Endodermal cell (in vitro differentiated cells): ENCODE results near the gene CACHD1. TPM values are rescaled to one million over a fixed set of nuclear protein-coding genes. Genes with fewer than 3 reads are reported as not detected.
A peak's percentile ranks its signal among the peaks of the same experiment; 100 is the strongest.

Experiments used
- DNase-seq: peaks from one replicate; pipeline ENCODE4 v3.0.0-alpha.2; 2017
- H3K27ac ChIP-seq: 2 replicates; pipeline ENCODE4 v1.5.1; 2013; ENCODE audit warnings: mild to moderate bottlenecking, low read depth, low read length, moderate library complexity
- H3K27me3 ChIP-seq: 2 replicates; pipeline ENCODE4 v1.6.1; 2013; ENCODE audit warnings: mild to moderate bottlenecking, low read length, moderate library complexity; ENCODE audit not compliant: insufficient read depth, control insufficient read depth, poor library complexity, severe bottlenecking
- H3K36me3 ChIP-seq: 2 replicates; pipeline ENCODE4 v1.7.0; 2013; ENCODE audit warnings: mild to moderate bottlenecking, low read length, moderate library complexity; ENCODE audit not compliant: control insufficient read depth, insufficient read depth
- H3K4me1 ChIP-seq: one replicate; pipeline ENCODE4 v1.7.0; 2013; ENCODE audit warnings: low read length; ENCODE audit not compliant: control insufficient read depth, insufficient read depth
- H3K4me3 ChIP-seq: 2 replicates; pipeline ENCODE4 v1.5.1; 2013; ENCODE audit warnings: mild to moderate bottlenecking, low read length, moderate library complexity
- H3K9ac ChIP-seq: 2 replicates; pipeline ENCODE4 v1.6.1; 2013; ENCODE audit warnings: mild to moderate bottlenecking, low read length, moderate library complexity; ENCODE audit not compliant: poor library complexity, severe bottlenecking; ENCODE audit errors: extremely low read depth
- H3K9me3 ChIP-seq: 2 replicates; pipeline ENCODE4 v1.6.1; 2013; ENCODE audit warnings: mild to moderate bottlenecking, low read length, moderate library complexity; ENCODE audit not compliant: control insufficient read depth
- H3K27ac Mint-ChIP-seq: 2 replicates; pipeline ENCODE4 v1.8.0; 2020; ENCODE audit warnings: mixed read lengths
- H3K27me3 Mint-ChIP-seq: 2 replicates; pipeline ENCODE4 v1.8.0; 2021; ENCODE audit warnings: mild to moderate bottlenecking, mixed read lengths; ENCODE audit not compliant: insufficient read depth
- H3K36me3 Mint-ChIP-seq: 2 replicates; pipeline ENCODE4 v1.8.0; 2020; ENCODE audit warnings: low read depth, mixed read lengths
- H3K4me1 Mint-ChIP-seq: 2 replicates; pipeline ENCODE4 v1.8.0; 2020; ENCODE audit warnings: mixed read lengths
- H3K4me3 Mint-ChIP-seq: 2 replicates; pipeline ENCODE4 v1.8.0; 2020; ENCODE audit warnings: mild to moderate bottlenecking, moderate library complexity, mixed read lengths
- H3K9me3 Mint-ChIP-seq: 2 replicates; pipeline ENCODE4 v1.8.0; 2020; ENCODE audit warnings: mild to moderate bottlenecking, mixed read lengths
- CTCF ChIP-seq: fragments of 200-600 bp; sonication (generic); conservative IDR thresholded peaks from 2 replicates; pipeline ENCODE4 v1.5.0; 2021; ENCODE audit warnings: antibody characterized with exemption, mild to moderate bottlenecking
- WGBS, 2 experiments: methylation state at CpG; one replicate each; pipeline versions ENCODE4 v1.1.5 to v1.1.7; 2013; ENCODE audit warnings: missing lambda C conversion rate in 2 of 2, mixed read lengths in 1 of 2; ENCODE audit not compliant: insufficient coverage in 1 of 2, insufficient read length in 1 of 2; 5-methylcytosine and 5-hydroxymethylcytosine counted together
- total RNA-seq, 2 donors: library from RNA; stranded (reverse); fragmentation: NEBNext Ultra II Directional in 1 of 2; extraction: Animal tissue kit (Norgen Biotek cat#: 25700) in 1 of 2; gene quantifications; 2 replicates in 1 of 2; 3 replicates in 1 of 2; pipeline ENCODE4 v1.2.1, GENCODE V29; 2021

The CACHD1 gene
- total RNA-seq, 2 donors from 2014 or later: 29.2 to 40.7 TPM

- WGBS, 2 experiments: 75 to 85% methylated on average over 2 to 4 of the region's 4 CpGs
- Mint-ChIP-seq H3K4me1 (peaks cover 47% of the 10 kb centered on the region), H3K27me3 (peaks cover 18% of the 10 kb centered on the region), H3K9me3 (no peaks in the 10 kb centered on the region), H3K4me3 (no peak overlapping the region), H3K36me3 (peaks cover 13% of the 10 kb centered on the region), H3K27ac (no peak overlapping the region)
- Histone ChIP-seq H3K9me3 (peaks cover 8% of the 10 kb centered on the region), H3K9ac (peak overlapping the region; percentile 36), H3K27me3 (no peaks in the 10 kb centered on the region), H3K27ac (peak overlapping the region; percentile 59), H3K4me1 (peaks cover 24% of the 10 kb centered on the region), H3K36me3 (peaks cover 6% of the 10 kb centered on the region), H3K4me3 (no peak overlapping the region)
- no peak for DNase-seq
- TF ChIP-seq CTCF: no peak
These were observed 127.2 kb downstream of the CACHD1 start for GRCh38 chr1:64597113-64597512.

GRCh38 chr1:64598100-64598571 lies 128.2 kb downstream of the CACHD1 start:
- Mint-ChIP-seq H3K4me1 (peaks cover 47% of the 10 kb centered on the region), H3K27me3 (peaks cover 18% of the 10 kb centered on the region), H3K36me3 (peaks cover 21% of the 10 kb centered on the region), H3K27ac (no peak overlapping the region), H3K9me3 (no peaks in the 10 kb centered on the region), H3K4me3 (no peak overlapping the region)
- peaks cover 14% of the 10 kb centered on the region for H3K36me3 ChIP-seq
- 43 to 63% methylated on average over 3 to 8 of the region's 8 CpGs for WGBS, 2 experiments
- DNase-seq: peak; percentile 76
- H3K9me3 ChIP-seq: peaks cover 17% of the 10 kb centered on the region
- peak overlapping the region; percentile 22 for H3K27ac ChIP-seq
- H3K9ac ChIP-seq: no peak overlapping the region
- H3K27me3 ChIP-seq: no peaks in the 10 kb centered on the region
- no peak for TF ChIP-seq CTCF
- H3K4me1 ChIP-seq: peaks cover 24% of the 10 kb centered on the region
- H3K4me3 ChIP-seq: peak overlapping the region; percentile 47

- WGBS, 2 experiments: 86 to 90% methylated on average over 3 of the region's 3 CpGs
- no peak for TF ChIP-seq CTCF
- H3K27me3 ChIP-seq: no peaks in the 10 kb centered on the region
- Mint-ChIP-seq H3K27me3 (peaks cover 18% of the 10 kb centered on the region), H3K36me3 (peaks cover 32% of the 10 kb centered on the region), H3K9me3 (no peaks in the 10 kb centered on the region), H3K4me1 (peaks cover 47% of the 10 kb centered on the region), H3K4me3 (no peak overlapping the region), H3K27ac (no peak overlapping the region)
- peaks cover 24% of the 10 kb centered on the region for H3K4me1 ChIP-seq
- peaks cover 25% of the 10 kb centered on the region for H3K36me3 ChIP-seq
- no peak overlapping the region for H3K27ac ChIP-seq
- H3K9ac ChIP-seq: no peak overlapping the region
- peaks cover 28% of the 10 kb centered on the region for H3K9me3 ChIP-seq
- no peak overlapping the region for H3K4me3 ChIP-seq
- DNase-seq: no peak
These were observed 129.3 kb downstream of the CACHD1 start for GRCh38 chr1:64599242-64599641.
